Breast epithelium (tissue), 3 donors: ENCODE results near the gene OXCT2.

Experiments used
- POLR2A ChIP-seq: fragments of 450-650 bp; IDR thresholded peaks from one replicate; pipeline ENCODE4 v1.6.1; 2016; ENCODE audit warnings: antibody characterized with exemption, mild to moderate bottlenecking, moderate library complexity
- TF ChIP-seq, protein P1 (sequence below), 3 donors: fragments of 450-650 bp; IDR thresholded peaks; one replicate each; pipeline ENCODE4 v1.5.1; 2016 to 2017; ENCODE audit warnings: antibody characterized with exemption in 3 of 3, mild to moderate bottlenecking in 3 of 3, moderate library complexity in 3 of 3

DNA sequence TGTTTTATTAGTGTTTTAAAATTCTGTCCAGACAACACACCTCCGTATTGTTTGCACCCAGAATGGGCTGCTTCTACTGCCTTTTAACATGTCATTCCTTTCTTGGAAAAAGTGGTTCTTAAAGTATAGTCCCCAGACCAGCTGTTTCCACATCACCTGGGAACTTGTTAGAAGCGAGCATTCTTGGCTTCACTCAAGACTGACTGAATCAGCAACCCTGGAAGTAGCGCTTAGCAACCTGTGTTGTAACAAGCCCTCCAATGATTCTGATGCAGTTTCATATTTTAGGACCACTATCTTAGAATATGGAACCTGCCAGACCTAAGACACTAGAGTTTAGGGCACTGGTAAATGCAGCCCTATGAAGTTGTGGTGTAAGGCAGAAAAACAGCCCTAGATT, 38.4 kb downstream of the OXCT2 start:
- no peak for TF ChIP-seq POLR2A
- TF ChIP-seq, protein P1, sequence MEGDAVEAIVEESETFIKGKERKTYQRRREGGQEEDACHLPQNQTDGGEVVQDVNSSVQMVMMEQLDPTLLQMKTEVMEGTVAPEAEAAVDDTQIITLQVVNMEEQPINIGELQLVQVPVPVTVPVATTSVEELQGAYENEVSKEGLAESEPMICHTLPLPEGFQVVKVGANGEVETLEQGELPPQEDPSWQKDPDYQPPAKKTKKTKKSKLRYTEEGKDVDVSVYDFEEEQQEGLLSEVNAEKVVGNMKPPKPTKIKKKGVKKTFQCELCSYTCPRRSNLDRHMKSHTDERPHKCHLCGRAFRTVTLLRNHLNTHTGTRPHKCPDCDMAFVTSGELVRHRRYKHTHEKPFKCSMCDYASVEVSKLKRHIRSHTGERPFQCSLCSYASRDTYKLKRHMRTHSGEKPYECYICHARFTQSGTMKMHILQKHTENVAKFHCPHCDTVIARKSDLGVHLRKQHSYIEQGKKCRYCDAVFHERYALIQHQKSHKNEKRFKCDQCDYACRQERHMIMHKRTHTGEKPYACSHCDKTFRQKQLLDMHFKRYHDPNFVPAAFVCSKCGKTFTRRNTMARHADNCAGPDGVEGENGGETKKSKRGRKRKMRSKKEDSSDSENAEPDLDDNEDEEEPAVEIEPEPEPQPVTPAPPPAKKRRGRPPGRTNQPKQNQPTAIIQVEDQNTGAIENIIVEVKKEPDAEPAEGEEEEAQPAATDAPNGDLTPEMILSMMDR (IDR thresholded peaks at IDR 0.05): no peak
